Stimulated activated CD4-positive, alpha-beta T cell treated with anti-CD3 and anti-CD28 coated beads, Interleukin-12 subunit alpha, Interleukin-12 subunit beta, amount 100 ng/mL, for 4 hours (primary cell): ENCODE data around the gene TBXA2R.
A peak's percentile ranks its signal among the peaks of the same experiment; 100 is the strongest.
"Not testable (repeated sequence)": the region's sequence is repeated elsewhere in the genome, so short reads cannot be mapped to it uniquely, and the experiment has no call there.

ENCODE experiments used
- DNase-seq: peaks from one replicate; pipeline ENCODE4 v3.0.0-alpha.2; 2020

TBXA2R gene

GRCh38 chr19:3638208-3639193 lies 31.8 kb upstream of the TBXA2R start:
- no peak for DNase-seq

GRCh38 chr19:3637621-3638020 lies 30.9 kb upstream of the TBXA2R start:
- no peak for DNase-seq

DNA sequence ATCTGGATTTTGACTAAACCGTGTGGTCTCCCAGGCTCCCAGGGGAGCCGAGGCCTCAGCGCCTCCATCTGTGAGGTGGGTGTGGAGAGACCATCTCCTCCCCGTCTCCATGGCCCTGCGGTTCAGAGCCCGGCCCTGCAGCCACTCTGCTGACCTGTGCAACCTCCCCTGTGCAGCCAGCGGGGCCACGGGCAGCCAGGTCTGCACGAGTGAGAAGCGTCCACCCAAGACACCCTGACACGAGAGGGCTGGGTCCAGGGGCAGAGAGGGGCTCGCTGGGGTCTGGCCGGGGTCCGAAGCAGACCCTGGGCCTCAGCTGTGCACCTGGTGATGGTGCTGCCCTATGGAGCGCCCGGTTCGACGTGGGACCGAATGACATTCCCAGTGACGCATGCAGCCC lies 30.3 kb upstream of the TBXA2R start:
- no peak for DNase-seq

DNA sequence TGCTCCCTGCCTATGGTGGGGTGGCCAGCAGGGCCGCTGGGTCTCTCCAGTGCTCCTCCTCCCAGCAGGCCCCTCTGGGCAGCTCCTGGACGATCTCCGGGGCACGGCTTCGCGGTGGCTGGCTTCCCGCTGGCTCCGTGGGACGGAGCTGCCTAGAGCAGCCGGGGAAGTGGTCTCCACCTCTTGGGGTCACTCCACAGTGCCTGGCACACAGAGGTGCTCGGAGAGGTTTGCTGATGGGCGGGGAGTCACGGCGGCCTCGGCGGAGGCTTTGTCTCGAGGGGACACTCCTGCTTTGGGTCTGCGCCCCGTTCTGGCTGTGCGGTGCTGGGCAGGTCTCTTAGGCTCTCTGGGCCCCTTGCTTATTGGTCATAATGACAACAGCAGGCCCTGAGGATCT lies 29.8 kb upstream of the TBXA2R start:
- no peak for DNase-seq

DNA sequence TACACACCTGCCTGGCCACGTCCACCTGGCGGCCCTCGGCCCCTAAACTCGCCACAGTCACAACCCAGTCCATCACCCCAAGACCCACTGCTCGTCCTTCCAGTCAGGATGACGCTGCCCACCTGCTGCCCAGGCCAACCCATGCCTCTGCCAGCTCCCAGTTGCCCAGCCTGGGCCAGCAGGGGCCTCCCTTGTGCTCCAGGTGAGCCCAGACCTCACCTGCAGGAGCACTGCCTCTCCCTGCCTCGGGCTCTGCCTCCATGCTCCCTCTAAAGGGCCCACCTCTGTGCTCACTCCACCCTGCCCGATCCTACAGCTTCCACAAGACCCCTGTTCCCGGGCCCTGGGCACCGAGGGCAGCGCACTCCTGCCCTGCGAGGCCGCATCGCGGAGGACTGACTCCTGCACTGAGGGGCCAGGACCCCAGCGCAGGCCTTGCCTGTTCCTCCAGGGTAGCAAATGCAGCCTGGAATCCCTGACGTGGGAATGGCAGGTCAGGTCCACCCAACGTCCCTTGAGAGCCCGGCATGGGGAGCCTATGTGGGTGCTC lies 27.9 kb upstream of the TBXA2R start:
- DNase-seq: no peak

GRCh38 chr19:3633559-3633988 lies 26.9 kb upstream of the TBXA2R start:
- DNase-seq: no peak

DNA sequence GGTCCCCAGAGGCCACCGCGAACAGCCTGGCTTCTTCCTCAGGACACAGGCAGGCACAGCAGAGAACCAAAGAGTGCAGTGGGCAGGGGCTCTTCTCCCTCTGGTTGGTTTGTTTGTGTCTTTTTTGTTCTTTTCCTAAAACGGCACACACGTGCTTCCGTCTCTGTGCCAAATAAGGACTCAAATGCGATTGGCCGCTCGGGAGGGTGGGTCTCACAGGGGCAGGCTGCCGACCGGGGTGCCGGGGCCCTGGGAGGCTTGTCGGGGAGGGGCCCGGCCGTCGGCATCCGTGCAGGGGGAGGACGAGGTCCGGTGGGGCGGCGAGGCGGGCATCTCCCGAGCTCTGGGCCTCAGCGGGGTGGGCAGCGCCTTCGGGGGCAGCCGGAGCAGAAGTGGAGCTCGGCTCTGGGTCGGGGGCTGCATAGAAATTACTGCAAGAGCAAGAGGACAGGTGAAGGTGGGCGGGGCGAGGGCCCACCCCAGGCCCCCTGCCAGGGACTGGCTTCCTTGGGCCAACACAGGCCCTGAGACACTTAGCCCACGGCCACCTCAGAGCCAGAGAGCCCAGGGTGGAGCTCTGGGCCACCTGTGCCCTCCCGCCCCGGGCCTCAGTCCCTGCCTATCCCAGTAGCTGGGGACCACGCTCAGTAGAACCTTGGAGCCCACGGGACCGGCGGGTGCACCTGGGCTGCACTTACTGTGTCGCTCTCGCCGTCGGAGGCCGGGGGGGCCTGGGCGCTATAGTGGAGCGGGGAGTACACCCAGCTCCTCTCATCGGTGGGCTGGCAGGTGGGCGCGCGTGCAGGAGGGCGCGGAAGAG lies 26.3 kb upstream of the TBXA2R start:
- DNase-seq: no peak

- DNase-seq: no peak
These were observed 25.4 kb upstream of the TBXA2R start for GRCh38 chr19:3632098-3632497.

DNA sequence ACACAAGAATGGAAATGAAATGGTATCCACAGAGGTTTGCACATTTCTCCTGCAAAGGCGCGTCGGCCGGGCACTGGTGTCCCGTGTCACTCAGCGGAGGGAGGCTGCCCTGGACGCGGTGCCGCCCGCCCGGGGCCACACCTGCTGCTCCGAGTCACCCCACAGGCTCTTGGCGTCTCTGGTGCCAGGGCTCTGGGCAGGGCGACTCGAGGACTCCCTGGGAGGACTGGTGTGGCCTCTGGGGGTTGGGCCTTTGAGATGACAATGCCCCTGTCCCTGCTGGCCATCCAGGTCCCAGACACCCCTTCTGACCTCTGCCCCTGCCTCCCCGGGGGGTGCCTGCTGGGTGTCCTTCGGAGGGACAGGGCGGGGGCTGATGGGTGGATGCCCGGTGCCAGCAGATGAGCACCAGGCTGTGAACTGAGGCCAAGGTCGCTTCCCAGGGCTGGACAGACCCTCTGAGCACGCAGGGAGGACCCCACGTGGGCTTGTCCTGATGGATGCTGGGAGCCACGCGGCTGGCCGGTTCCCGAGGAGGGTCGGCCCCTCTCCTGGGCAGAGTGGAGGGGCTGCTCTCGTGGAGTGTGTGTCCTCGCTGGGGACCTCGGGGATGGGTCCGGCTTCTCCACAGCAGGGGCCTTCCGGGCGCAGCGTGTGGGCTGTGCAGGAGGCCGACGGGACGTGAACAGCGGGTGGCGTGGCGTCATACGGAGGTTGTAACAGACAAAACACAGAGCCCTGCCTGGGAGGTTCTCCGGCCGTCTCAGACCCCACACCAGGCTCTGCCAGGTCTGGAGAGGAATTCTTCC lies 24.6 kb upstream of the TBXA2R start:
- DNase-seq: no peak

DNA sequence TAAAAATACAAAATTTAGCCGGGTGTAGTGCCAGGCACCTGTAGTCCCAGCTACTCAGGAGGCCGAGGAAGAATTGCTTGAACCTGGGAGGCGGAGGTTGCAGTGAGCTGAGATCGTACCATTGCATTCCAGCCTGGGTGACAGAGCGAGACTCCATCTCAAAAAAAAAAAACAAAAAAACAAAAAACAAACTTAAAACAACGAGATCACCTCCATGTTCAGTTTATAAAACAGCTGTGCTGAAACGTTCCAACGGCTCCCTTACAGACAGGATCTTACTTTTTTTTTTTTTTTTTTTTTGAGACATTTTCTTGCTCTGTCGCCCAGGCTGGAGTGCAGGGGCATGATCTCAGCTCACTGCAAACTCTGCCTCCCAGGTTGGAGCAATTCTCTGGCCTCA lies 22.1 kb upstream of the TBXA2R start:
- DNase-seq: not testable (repeated sequence)

DNA sequence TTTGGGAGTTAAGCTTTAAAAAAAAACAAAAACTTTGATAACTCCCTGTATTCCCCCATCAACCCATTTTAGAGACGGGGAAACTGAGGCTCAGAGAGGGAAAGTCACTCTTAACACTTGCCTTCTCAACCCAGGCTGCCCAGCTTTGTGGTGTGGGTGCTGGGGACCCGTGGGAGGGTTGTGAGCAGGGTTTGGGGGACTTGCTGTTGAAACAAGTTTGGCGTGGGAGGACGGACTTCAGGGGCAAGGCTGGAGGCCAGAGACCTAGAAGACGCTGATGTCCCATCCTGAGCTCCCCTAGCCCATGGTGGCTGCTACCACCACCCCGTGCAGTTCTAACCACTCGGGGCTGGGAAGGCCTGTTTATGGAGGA lies 20.7 kb upstream of the TBXA2R start:
- no peak for DNase-seq

- peak; percentile 99 for DNase-seq
These were observed 20.0 kb upstream of the TBXA2R start, which contains the start of gene CACTIN for GRCh38 chr19:3626473-3627350. CACTIN (minus strand) TSS chr19:3626790; CDS start chr19:3626762, 28 bp downstream.

- DNase-seq: peak; percentile 14
These were observed 19.4 kb upstream of the TBXA2R start for GRCh38 chr19:3625996-3626472.

- DNase-seq: no peak
These were observed 17.0 kb upstream of the TBXA2R start for GRCh38 chr19:3623716-3624115.

DNA sequence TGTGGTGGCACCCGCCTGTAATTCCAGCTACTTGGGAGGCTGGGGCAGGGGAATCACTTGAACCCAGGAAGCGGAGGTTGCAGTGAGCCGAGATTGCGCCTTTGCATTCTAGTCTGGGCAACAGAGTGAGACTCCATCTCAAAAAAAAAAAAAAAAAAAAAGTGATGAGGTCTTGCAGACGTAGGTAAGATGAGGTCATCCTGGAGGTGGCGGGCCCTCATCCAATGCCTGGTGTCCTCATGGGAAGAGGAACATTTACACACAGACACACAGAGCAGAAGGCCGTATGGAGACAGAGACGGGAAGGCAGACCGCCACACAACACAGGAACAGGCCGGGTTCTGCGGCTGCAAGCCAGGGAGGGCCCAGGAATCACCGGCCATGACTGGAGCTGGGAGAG lies 15.5 kb upstream of the TBXA2R start:
- DNase-seq: no peak

DNA sequence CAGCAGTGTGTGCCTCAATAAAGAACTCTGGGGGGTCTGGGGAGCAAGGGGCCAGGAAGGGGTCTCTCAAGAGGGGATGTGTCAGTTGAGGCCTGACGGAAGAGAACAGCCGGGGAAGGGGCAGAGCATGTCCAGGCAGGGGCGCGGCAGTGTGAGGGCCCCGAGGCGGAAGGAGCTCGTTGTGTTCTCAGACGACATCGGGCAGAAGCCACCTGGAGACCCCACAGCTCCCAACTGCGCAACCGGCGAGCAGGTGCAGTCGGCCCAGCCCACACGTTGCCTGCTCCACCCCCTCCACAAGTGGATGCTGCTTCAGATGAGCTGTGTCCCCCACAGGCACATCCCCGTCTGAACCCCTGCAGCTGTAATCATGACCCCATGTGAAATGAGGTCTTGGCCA lies 15.0 kb upstream of the TBXA2R start:
- DNase-seq: no peak

DNA sequence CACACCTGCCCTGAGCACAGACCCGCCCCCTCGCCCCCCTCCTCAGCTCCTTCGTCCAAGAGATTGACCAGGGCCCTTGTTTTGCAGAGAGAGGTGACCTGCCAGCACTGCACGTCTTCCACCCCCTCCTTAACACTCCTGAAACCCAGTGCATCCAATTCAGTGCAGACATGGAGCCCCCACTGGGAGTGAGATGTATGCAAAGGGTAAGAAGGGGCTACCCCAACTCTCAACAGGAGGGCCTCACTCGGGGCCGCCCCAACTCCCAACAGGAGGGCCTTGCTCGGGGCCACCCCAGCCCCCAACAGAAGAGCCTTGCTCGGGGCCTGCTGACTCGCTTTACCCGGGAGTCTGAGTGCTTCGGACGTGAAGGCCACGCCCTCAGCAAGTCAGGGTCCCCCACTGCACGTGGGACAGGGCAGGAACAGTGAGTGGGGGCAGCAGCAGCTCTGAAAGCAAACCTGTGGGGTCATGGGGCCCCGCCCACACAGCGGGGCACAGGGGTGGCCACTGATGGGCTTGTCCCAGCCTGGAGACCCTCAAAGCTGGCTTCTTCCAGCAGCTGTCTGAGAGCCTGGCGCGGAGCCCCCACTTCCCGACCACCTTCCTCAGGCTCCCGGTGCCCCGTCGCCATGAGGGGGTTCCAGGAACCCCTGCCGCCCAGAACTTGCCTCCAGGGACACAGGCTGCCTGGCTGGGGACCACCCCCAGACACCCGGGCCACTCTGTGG lies 14.3 kb upstream of the TBXA2R start:
- DNase-seq: no peak

- no peak for DNase-seq
These were observed 13.6 kb upstream of the TBXA2R start for GRCh38 chr19:3620145-3620816.

DNA sequence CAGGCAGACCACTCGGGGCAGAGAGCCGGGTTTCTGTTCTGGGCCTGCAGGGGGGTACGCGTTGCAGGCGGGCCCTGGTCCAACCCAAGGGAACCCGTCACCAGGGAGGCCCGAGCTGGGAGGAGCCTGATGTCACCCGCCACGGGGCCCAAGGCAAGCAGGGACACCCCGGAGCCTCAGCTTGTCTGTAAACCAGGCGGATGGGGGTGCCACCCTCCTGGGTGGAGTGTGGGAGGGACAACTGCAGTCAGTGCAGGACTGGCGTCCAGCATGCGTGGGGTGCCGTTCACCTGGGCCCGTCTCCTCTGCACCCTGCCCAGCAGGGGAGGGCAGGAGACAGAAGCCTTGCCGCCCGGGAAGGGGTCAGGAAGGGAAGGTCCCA lies 12.9 kb upstream of the TBXA2R start:
- no peak for DNase-seq
